NOMO-1 (cell line): ENCODE data around the gene KY.

Experiments
- DNase-seq, 2 experiments: peaks; one replicate each; lab custom pipeline; 2025; ENCODE audit not compliant: unreplicated experiment in 2 of 2; lab: John Stamatoyannopoulos, UW

KY gene

GRCh38 chr3:134645515-134645914 is 5.3 kb downstream of the KY start:
- no peak for DNase-seq

GRCh38 chr3:134644731-134645514 is 5.9 kb downstream of the KY start:
- DNase-seq: no peak

GRCh38 chr3:134643150-134643675 is 7.6 kb downstream of the KY start:
- no peak for DNase-seq

- DNase-seq: no peak
These were observed 8.2 kb downstream of the KY start for GRCh38 chr3:134642445-134643149.

GRCh38 chr3:134641671-134642300 is 9.0 kb downstream of the KY start:
- no peak for DNase-seq

GRCh38 chr3:134640872-134641470 is 9.9 kb downstream of the KY start:
- DNase-seq: peak; percentile 10 to 26

- DNase-seq: no peak
These were observed 10.4 kb downstream of the KY start for GRCh38 chr3:134640378-134640777.

- DNase-seq: no peak
These were observed 12.3 kb downstream of the KY start for GRCh38 chr3:134638385-134639030.

- no peak for DNase-seq
These were observed 14.4 kb downstream of the KY start for GRCh38 chr3:134636406-134636805.

GRCh38 chr3:134630506-134630905 is 20.3 kb downstream of the KY start:
- DNase-seq: no peak

GRCh38 chr3:134628884-134629283 is 21.9 kb downstream of the KY start:
- DNase-seq: no peak

GRCh38 chr3:134627831-134628230 is 23.0 kb downstream of the KY start:
- no peak for DNase-seq

- no peak for DNase-seq
These were observed 24.7 kb downstream of the KY start for GRCh38 chr3:134625885-134626741.

GRCh38 chr3:134625462-134625861 is 25.4 kb downstream of the KY start:
- DNase-seq: no peak

GRCh38 chr3:134624537-134625287 is 26.1 kb downstream of the KY start:
- no peak for DNase-seq

- DNase-seq: no peak
These were observed 27.1 kb downstream of the KY start for GRCh38 chr3:134623615-134624245.

GRCh38 chr3:134622806-134623365 is 27.9 kb downstream of the KY start:
- no peak for DNase-seq

GRCh38 chr3:134621854-134622253 is 29.0 kb downstream of the KY start:
- peak in 1 of 2 experiments; percentile 21 for DNase-seq
